C4-2B (cell line): ENCODE measurements around the gene SHROOM2.

Experiments used
- ZFX ChIP-seq: fragments of 450-650 bp; IDR thresholded peaks from 2 replicates; pipeline ENCODE4 v1.6.1; 2017
- TF ChIP-seq, protein P1 (sequence below): fragments of 450-650 bp; conservative IDR thresholded peaks from 2 replicates; pipeline ENCODE4 v1.5.1; 2017; ENCODE audit warnings: mild to moderate bottlenecking

DNA sequence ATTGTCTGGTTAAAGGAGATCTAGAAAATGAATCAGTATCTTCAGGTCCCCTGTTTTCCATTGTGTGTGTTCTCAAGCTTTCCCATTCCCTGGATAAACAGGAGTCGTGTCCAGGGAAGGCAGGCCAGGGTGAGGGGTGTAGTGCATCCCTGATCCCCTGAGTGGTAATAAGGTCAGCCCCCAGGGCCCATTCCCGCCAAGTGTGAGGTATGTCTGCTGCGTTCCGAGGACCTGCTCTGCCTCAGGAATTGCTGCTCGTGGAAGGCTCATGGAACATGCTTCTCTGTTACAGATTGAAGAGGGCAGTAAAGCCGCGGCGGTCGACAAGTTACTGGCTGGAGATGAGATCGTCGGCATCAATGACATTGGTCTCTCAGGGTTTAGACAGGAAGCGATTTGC lies 87.1 kb downstream of the SHROOM2 start:
- TF ChIP-seq, protein P1, sequence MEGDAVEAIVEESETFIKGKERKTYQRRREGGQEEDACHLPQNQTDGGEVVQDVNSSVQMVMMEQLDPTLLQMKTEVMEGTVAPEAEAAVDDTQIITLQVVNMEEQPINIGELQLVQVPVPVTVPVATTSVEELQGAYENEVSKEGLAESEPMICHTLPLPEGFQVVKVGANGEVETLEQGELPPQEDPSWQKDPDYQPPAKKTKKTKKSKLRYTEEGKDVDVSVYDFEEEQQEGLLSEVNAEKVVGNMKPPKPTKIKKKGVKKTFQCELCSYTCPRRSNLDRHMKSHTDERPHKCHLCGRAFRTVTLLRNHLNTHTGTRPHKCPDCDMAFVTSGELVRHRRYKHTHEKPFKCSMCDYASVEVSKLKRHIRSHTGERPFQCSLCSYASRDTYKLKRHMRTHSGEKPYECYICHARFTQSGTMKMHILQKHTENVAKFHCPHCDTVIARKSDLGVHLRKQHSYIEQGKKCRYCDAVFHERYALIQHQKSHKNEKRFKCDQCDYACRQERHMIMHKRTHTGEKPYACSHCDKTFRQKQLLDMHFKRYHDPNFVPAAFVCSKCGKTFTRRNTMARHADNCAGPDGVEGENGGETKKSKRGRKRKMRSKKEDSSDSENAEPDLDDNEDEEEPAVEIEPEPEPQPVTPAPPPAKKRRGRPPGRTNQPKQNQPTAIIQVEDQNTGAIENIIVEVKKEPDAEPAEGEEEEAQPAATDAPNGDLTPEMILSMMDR: no peak
- no peak for TF ChIP-seq ZFX
